ENCODE data around the gene ADAMTS9.

ADAMTS9 gene

GRCh38 chr3:64685800-64686445 is 1.9 kb downstream of the ADAMTS9 start:
- DNase-seq = no peak

DNA sequence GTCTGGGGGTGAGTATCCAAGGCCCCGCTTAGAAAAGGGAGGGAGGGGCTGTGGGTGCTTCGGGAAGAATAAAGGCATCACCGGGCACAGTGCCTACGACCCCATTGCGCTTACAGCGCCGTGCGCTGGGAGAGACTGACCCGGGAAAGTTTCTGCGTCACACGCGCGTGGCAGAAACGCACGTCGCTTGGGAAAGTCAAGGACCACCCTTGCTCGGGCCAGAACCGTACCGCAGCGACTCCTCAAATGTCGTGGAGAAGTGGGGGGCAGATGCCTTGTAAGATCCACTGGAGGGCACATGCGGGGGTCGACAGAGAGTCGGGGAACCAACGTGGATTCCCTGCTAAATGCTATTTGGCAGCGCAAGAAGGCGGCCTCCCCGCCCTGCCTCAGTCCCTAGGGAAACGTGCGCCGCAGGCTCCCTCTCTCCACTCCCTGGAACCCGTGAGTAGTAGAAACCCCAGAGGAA is 2.4 kb downstream of the ADAMTS9 start:
- no peak for DNase-seq

DNA sequence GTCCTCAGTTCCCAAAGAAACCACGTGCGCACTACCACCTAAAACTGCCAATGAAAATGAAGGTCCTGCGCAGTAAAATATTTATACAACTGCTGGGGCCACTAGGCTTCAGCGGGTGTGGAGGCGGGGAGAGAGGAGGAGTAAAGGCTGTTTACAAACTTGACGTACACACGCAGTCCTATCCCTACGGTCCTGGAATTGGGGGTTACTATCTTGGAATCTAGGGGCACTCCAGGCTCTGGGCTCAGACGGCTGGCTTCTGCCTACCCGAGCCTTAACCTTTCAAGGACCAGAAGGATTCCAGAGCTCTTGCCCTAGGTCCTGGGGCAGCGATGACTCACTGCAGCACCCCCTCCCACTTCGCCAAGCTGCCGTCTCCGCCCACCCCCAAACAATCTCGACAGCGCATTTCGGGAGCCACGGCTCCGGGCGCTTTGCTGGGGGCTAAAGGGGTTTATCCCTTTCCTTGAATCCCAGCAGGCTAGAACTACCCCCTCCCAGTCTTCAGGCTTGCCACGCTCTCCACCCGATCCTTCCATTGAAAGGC is 3.0 kb downstream of the ADAMTS9 start:
- no peak for DNase-seq

GRCh38 chr3:64681827-64682226 is 6.0 kb downstream of the ADAMTS9 start:
- no peak for DNase-seq

GRCh38 chr3:64681015-64681414 is 6.8 kb downstream of the ADAMTS9 start:
- DNase-seq = no peak

DNA sequence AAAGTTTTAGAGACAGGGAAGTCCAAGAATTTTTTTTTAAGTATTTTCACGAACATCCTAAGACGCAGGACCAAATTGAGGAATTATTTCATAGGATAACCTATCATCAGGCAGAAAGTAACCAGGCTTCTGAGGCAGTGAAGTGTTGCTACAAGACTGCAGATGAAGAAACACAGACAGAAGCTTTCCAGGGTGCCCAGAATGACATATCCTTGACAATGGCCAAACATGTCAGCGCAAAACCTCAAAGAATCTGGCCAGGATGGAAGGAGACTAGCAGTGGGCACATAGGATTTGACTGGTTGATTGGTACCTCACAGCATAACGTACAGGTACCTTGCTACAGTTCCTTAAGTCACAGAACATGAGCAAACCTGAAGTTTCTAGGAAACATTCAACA is 7.5 kb downstream of the ADAMTS9 start:
- DNase-seq = no peak

GRCh38 chr3:64677961-64678716 is 9.7 kb downstream of the ADAMTS9 start:
- DNase-seq = no peak

GRCh38 chr3:64676831-64677230 is 11.0 kb downstream of the ADAMTS9 start:
- no peak for DNase-seq

DNA sequence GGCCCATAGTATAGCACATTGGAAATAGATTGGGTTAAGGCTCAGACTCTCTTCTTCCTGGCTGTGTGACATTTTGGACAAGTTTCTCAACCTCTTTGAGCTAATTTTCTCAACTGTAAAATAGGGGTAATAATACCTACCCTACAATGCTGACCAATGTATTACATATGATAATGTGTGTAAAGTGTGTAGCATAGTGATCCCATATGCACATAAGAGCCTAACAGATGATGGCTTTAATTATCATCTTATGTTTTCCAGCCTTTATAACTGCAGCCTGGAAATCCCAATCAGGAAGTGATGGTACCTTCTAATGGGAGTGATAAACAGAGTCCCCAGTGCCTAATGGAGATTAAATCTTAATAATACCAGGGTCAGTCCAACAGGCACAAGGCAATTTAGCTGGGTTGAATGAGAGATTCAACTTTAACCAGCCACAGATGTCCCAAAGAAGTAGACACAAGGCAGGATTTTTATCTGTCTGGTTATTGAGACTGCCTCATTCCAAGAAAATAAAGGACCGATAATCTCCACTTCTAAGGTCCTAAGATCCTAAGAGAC is 12.0 kb downstream of the ADAMTS9 start:
- no peak for DNase-seq

- DNase-seq = no peak
Observed at GRCh38 chr3:64674591-64675076, 13.2 kb downstream of the ADAMTS9 start.

DNA sequence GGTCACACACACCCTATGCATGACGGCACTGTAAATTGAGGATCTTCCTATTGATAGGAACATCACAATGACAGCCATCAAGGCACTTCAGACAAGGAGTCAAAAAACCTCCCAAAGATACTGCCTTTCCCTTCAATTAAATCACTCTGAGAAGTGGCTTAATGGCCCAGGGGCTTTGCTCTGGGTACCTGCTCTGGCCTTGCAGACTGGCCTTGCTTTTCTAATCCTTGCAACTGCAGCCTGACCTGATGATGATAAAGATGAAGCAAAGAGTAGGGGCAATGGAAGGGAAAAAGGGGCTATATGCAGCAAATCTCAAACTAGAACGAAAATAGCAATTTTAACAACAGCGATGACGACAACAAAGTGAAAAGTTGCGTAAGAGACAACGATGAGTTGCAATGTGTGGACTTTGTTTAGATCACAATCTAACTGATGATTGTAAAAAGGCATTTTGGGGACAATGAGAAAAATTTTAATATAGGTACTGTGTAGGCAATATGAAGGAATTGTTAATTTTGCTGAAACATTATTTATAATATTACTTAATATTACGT is 14.6 kb downstream of the ADAMTS9 start:
- DNase-seq = no peak

GRCh38 chr3:64668582-64669510 is 19.0 kb downstream of the ADAMTS9 start:
- no peak for DNase-seq

GRCh38 chr3:64667887-64668581 is 19.8 kb downstream of the ADAMTS9 start:
- DNase-seq = no peak

DNA sequence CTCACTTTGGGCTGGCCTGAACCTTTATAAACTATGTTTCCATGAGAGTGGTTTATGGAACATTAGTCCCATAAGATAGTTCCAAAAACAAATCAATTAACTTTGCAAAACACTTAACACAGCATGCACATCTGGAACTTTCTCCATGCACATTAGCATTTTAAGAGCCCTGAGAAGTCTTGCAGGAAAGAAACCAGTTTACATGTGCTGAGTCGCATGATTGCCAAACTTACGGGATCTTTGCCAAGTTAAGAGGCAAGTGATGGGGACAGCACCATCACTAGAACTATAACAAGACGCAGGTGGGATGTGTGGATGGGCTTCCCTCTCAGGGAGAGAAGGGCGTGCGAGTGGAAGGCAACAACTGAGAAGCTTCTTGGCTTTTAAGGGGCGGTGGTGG is 20.7 kb downstream of the ADAMTS9 start:
- no peak for DNase-seq

DNA sequence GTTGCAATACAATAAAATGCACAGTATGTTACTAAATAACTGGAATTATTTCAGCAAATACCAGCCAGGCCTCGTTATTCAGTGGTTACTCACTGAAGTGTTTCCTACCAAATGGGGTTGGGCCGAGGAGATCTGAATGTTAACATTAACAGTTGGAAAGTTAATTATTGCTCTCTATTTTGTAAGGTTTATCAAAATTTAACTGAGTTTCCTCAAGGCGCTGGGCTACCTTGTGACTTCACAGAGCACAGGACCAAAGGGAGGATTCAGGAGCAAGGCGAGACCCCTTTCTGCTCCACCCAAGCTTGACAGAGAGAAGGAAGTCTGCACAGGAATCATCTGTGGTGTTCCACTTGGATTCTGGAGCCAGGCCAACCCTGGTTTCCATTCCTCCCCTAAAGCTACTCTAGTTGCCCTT is 21.6 kb downstream of the ADAMTS9 start:
- no peak for DNase-seq

- DNase-seq = no peak
Observed at GRCh38 chr3:64664397-64664796, 23.4 kb downstream of the ADAMTS9 start.

- no peak for DNase-seq
Observed at GRCh38 chr3:64659617-64659978, 28.2 kb downstream of the ADAMTS9 start.

DNA sequence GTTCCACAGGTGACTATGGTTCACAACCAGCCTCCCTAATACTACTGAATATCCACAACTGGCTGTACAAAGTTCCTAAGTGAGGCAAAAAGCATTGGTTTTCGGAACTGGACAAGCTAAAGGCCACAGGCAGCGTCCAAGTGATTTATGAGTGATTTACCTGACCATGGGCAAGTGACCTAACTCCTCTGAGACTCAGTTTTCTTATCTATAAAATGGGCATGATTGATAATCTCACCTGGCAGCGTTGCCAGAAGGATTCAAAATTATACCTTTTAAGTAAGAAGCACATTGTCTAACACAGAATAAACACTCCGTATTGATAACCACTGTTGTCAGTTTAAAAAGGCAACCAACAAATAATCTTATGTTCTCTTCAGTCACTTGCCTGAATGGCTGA is 29.8 kb downstream of the ADAMTS9 start:
- DNase-seq = no peak

DNA sequence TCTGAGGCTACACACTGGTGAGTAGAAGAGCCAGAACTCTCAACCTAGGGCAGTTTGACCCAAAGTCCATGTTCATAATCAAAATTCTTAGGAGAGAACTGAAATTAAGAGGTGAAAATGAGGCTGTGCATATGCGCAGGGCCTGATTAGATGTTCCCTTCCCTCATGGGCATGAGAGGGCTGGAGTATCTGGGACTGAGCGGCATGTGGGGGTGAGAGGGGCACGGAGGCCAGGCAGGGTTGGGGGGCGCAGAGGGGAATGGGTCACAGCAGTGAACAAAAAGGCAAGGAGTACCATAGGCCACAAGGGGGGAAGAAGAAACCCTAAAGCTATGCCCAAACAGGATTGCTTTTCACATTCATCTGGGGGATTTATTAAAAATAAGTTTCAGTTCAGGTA is 31.3 kb downstream of the ADAMTS9 start:
- no peak for DNase-seq

- no peak for DNase-seq
Observed at GRCh38 chr3:64655160-64655559, 32.6 kb downstream of the ADAMTS9 start.

- DNase-seq = no peak
Observed at GRCh38 chr3:64654013-64654412, 33.8 kb downstream of the ADAMTS9 start.

DNA sequence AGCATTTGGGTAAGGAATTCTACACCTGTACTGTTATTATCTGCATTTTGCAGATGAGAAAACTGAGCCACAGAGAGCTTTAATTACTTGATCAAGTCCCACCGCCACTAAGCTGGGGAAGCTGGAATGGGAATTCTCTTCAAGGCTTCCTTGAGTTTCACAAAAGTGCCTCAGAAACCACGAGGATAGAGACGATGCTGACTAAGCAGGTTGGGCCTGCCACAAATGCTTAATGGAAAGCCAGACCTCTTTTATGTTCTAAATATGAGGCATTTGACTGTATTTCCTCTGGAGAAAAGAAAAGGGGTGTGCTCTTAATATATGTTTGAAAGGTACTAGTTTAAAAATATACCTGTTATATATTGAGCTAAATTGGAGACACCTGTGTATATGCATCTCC is 34.7 kb downstream of the ADAMTS9 start:
- DNase-seq = no peak
